Measurements from ENCODE around the gene MYL4. TPM values are rescaled to one million over a fixed set of nuclear protein-coding genes. Genes with fewer than 3 reads are reported as not detected.
"Not testable (repeated sequence)": the region's sequence is repeated elsewhere in the genome, so short reads cannot be mapped to it uniquely, and the experiment has no call there.

MYL4 gene
- total RNA-seq, 1 donor from 2014 or later, result 7.6 TPM

DNA sequence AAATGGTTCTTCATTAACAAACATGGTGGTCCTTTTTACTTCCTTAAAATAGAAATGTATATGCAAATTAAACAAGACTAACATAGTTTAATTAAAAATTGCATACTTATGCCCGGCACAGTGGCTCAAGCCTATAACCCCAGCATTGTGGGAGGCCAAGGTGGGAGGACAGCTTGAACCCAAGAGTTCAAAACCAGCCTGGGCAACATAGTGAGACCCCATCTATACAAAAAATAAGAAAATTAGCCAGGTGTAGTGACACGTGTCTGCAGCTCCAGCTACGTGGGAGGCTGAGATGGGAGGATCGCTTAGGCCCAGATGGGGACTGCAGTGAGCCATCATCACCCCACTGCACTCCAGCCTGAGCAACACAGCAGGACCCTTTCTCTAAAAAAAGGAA is 38.4 kb upstream of the MYL4 start:
- TF ChIP-seq, protein P1, sequence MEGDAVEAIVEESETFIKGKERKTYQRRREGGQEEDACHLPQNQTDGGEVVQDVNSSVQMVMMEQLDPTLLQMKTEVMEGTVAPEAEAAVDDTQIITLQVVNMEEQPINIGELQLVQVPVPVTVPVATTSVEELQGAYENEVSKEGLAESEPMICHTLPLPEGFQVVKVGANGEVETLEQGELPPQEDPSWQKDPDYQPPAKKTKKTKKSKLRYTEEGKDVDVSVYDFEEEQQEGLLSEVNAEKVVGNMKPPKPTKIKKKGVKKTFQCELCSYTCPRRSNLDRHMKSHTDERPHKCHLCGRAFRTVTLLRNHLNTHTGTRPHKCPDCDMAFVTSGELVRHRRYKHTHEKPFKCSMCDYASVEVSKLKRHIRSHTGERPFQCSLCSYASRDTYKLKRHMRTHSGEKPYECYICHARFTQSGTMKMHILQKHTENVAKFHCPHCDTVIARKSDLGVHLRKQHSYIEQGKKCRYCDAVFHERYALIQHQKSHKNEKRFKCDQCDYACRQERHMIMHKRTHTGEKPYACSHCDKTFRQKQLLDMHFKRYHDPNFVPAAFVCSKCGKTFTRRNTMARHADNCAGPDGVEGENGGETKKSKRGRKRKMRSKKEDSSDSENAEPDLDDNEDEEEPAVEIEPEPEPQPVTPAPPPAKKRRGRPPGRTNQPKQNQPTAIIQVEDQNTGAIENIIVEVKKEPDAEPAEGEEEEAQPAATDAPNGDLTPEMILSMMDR (IDR thresholded peaks at IDR 0.05; ENCODE audit: partially characterized antibody, unreplicated experiment), result no peak
- no peak for DNase-seq
- H3K27me3 Mint-ChIP-seq (ENCODE audit: unreplicated experiment), result no peaks in the 10 kb centered on the region
- H3K27ac Mint-ChIP-seq (ENCODE audit: unreplicated experiment), result no peak overlapping the region
- H3K9me3 Mint-ChIP-seq (ENCODE audit: unreplicated experiment), result no peaks in the 10 kb centered on the region
- no peak overlapping the region for H3K4me3 Mint-ChIP-seq (ENCODE audit: unreplicated experiment)
- peaks cover 5% of the 10 kb centered on the region for H3K4me1 Mint-ChIP-seq (ENCODE audit: low read depth, unreplicated experiment)
- H3K36me3 Mint-ChIP-seq (ENCODE audit: unreplicated experiment), result no peaks in the 10 kb centered on the region

DNA sequence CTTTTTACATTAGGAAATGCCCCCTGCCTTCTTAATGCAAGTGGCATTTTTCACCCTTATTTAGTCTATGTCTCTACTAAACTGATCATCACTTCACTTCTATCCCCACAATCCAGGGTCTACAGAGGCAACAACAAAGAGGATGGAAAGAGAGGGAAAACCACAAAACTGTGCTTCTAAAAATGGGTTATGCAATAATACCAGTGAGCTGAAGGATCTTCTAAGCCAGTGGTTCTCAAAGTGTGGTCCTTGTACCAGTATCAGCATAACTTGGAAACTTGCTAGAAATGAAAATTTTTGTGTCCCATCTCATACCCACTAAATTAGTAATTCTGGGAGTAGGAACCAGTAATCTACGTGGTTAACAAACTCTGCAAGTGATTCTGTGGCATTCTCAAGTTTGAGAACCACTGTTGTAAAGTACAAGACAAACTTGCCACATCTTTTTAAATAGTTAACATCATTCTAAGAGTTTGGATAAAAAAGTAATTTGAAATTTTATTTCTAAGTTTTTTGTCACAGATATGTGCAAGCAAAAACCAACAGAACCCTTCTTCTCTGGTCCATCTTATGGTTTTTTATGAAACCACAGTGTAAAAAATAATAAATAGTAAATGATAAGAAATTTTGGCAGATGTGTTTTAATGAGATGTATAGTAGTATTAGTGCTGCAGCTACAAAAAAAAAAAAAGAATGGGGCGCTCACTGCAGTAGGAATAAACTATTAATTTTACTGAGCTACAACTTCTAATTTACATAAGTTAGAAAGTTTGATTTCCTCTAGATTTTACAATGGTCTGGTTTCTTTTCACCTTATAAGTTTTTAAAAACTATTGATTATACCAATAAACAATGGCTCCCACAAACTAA is 36.2 kb upstream of the MYL4 start:
- H3K36me3 Mint-ChIP-seq (ENCODE audit: unreplicated experiment), result no peaks in the 10 kb centered on the region
- no peaks in the 10 kb centered on the region for H3K9me3 Mint-ChIP-seq (ENCODE audit: unreplicated experiment)
- H3K27me3 Mint-ChIP-seq (ENCODE audit: unreplicated experiment), result no peaks in the 10 kb centered on the region
- H3K4me3 Mint-ChIP-seq (ENCODE audit: unreplicated experiment), result no peak overlapping the region
- TF ChIP-seq, protein P1 (IDR thresholded peaks at IDR 0.05; ENCODE audit: partially characterized antibody, unreplicated experiment), result no peak
- H3K27ac Mint-ChIP-seq (ENCODE audit: unreplicated experiment), result no peak overlapping the region
- peaks cover 9% of the 10 kb centered on the region for H3K4me1 Mint-ChIP-seq (ENCODE audit: low read depth, unreplicated experiment)
- no peak for DNase-seq

DNA sequence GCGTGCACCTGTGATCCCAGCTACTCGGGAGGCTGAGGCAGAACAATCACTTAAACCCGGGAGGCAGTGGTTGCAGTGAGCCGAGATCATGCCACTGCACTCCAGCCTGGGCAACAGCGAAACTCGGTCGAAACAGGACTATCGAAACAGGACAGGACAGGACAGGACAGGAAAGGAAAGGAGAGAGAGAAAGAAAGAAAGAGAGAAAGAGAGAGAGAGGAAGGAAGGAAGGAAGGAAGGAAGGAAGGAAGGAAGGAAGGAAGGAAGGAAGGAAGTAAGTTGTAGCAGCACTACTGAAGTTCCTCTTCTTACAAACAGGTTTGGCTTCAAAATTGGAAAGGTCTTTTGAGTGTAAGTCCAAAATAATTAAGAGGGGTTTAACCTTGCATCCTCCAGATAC is 34.3 kb upstream of the MYL4 start:
- H3K27me3 Mint-ChIP-seq (ENCODE audit: unreplicated experiment); H3K4me1 Mint-ChIP-seq (ENCODE audit: low read depth, unreplicated experiment); H3K9me3 Mint-ChIP-seq (ENCODE audit: unreplicated experiment); H3K36me3 Mint-ChIP-seq (ENCODE audit: unreplicated experiment); H3K4me3 Mint-ChIP-seq (ENCODE audit: unreplicated experiment); DNase-seq: not testable (repeated sequence)
- H3K27ac Mint-ChIP-seq (ENCODE audit: unreplicated experiment), result peak overlapping the region; percentile 39

DNA sequence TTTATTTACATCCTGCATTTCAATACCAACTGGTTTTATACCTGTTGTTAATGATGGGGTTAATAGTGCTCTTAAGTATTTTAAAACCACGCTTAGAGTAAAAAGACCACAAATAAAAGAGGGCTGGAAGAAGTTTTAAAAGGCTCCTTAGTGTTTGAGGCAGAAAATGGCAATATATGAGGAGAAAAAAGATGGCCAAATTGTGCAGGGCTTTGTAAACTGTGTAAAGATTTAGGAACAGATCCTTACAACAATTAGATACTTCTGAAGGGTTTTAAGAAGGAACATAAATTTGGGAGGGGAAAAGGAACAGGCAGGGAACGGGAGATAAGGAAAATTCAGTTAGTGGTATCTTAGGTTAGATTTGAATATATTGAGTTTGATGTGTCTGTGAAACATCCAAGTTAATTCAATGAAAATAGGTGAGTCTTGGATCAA is 32.7 kb upstream of the MYL4 start:
- DNase-seq, result no peak
- no peaks in the 10 kb centered on the region for H3K36me3 Mint-ChIP-seq (ENCODE audit: unreplicated experiment)
- H3K27me3 Mint-ChIP-seq (ENCODE audit: unreplicated experiment), result no peaks in the 10 kb centered on the region
- peaks cover 6% of the 10 kb centered on the region for H3K4me1 Mint-ChIP-seq (ENCODE audit: low read depth, unreplicated experiment)
- TF ChIP-seq, protein P1 (IDR thresholded peaks at IDR 0.05; ENCODE audit: partially characterized antibody, unreplicated experiment), result no peak
- no peaks in the 10 kb centered on the region for H3K9me3 Mint-ChIP-seq (ENCODE audit: unreplicated experiment)
- no peak overlapping the region for H3K4me3 Mint-ChIP-seq (ENCODE audit: unreplicated experiment)
- no peak overlapping the region for H3K27ac Mint-ChIP-seq (ENCODE audit: unreplicated experiment)

DNA sequence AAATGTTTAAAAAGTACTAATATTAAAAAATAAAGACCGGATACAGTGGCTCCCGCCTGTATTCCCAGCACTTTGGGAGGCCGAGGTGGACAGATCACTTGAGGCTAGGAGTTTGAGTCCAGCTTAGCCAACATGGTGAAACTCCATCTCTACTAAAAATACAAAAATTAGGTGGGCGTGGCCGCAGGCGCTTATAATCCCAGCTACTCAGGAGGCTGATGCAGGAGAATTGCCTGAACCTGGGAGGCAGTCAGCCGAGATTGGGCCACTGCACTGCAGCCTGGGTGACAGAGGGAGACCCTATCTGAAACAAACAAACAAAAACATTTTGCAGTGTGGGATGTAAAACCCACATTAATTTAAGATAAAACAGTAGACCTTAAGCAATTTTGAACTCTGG is 31.9 kb upstream of the MYL4 start:
- no peaks in the 10 kb centered on the region for H3K9me3 Mint-ChIP-seq (ENCODE audit: unreplicated experiment)
- DNase-seq, result no peak
- H3K36me3 Mint-ChIP-seq (ENCODE audit: unreplicated experiment), result no peaks in the 10 kb centered on the region
- peaks cover 4% of the 10 kb centered on the region for H3K4me1 Mint-ChIP-seq (ENCODE audit: low read depth, unreplicated experiment)
- H3K27me3 Mint-ChIP-seq (ENCODE audit: unreplicated experiment), result peaks cover under 1% of the 10 kb centered on the region
- TF ChIP-seq, protein P1 (IDR thresholded peaks at IDR 0.05; ENCODE audit: partially characterized antibody, unreplicated experiment), result no peak
- H3K4me3 Mint-ChIP-seq (ENCODE audit: unreplicated experiment), result no peak overlapping the region
- H3K27ac Mint-ChIP-seq (ENCODE audit: unreplicated experiment), result no peak overlapping the region

Data from glutamatergic neuron (in vitro differentiated cells).